SK-MEL-5 (cell line): ENCODE measurements around the gene PKD2. TPM values are rescaled to one million over a fixed set of nuclear protein-coding genes. Genes with fewer than 3 reads are reported as not detected.
"Not testable (repeated sequence)": the region's sequence is repeated elsewhere in the genome, so short reads cannot be mapped to it uniquely, and the experiment has no call there.

Source experiments
- DNase-seq: peaks from one replicate; pipeline ENCODE4 v3.0.0-alpha.2; 2016; ENCODE audit warnings: low read depth, low spot score
- in situ Hi-C: cut with HindIII; loops from 2 replicates; pipeline ENCODE4 v1.10.0; 2016; ENCODE audit warnings: low sequenced_read_pairs, high pct_unique_total_duplicates, low pct_unique_long_range_greater_than_20kb
- small RNA-seq, 2 experiments: library from RNA; depleted of rRNA; stranded (forward); fragments of <200 nt; gene quantifications; one replicate each; pipeline ENCODE3, GENCODE V24; 2014
- total RNA-seq: library from RNA; depleted of rRNA; stranded (reverse); fragments of >200 nt; shearing (Covaris generic); gene quantifications from 2 replicates; pipeline ENCODE4 v1.2.3, GENCODE V29; 2014; rRNA removed

The PKD2 gene
- total RNA-seq, 1 experiment from 2014 or later = 33.0 TPM

- in situ Hi-C loops = no loop called here
- DNase-seq = no peak
Measured at GRCh38 chr4:88115587-88115986, 108.2 kb downstream of the PKD2 start.

- DNase-seq = no peak
- in situ Hi-C loops = no loop called here
Measured at GRCh38 chr4:88119943-88120342, 112.5 kb downstream of the PKD2 start.

- in situ Hi-C loops, DNase-seq: not testable (repeated sequence)
Measured at GRCh38 chr4:88122260-88122659, 114.8 kb downstream of the PKD2 start.

Small RNA genes lying within 50 kb of the gene (small RNA-seq; reads per million reads assigned to genes)
- 0 to 0.02 reads per million in 2 experiments for gene RNU1-36P

Other genes starting within 250 kb of the PKD2 start
- gene IBSP, start 208.1 kb upstream of the PKD2 start, total RNA-seq = not detected in 2 replicates
- not detected in 2 replicates for gene MEPE, start 174.7 kb upstream of the PKD2 start, total RNA-seq
- gene SPP1, start 31.9 kb upstream of the PKD2 start, total RNA-seq = 1,280 and 1,422 TPM in 2 replicates
- gene ABCG2, start 151.0 kb downstream of the PKD2 start, total RNA-seq = 2.0 TPM in 2 replicates